Measurements from ENCODE around the gene HINT3.

- no peak for TF ChIP-seq BHLHE40 (IDR thresholded peaks at IDR 0.05; ENCODE audit: borderline replicate concordance)
- TF ChIP-seq FOXA1 (IDR thresholded peaks at IDR 0.05): no peak
- TF ChIP-seq NFRKB (IDR thresholded peaks at IDR 0.05): no peak
- no peak for TF ChIP-seq LEF1 (IDR thresholded peaks at IDR 0.05; ENCODE audit: borderline replicate concordance)
- no peak for TF ChIP-seq HDGF (IDR thresholded peaks at IDR 0.05; ENCODE audit: borderline replicate concordance)
- no peak for TF ChIP-seq TARDBP (IDR thresholded peaks at IDR 0.05)
Observed at GRCh38 chr6:125995972-125996580, 39.5 kb downstream of the HINT3 start.

Data from HEK293T (cell line).